Upper lobe of right lung (tissue), 1 donor: Measurements from ENCODE around the gene SPNS3. TPM values are rescaled to one million over a fixed set of nuclear protein-coding genes. Genes with fewer than 3 reads are reported as not detected.

Source experiments
- ATAC-seq: fragments of 200-7000 bp; cut with Tn5 transposase; one replicate; pipeline ENCODE4 v1.9.1; 2020; ENCODE audit warnings: mild to moderate bottlenecking, moderate library complexity
- DNase-seq: peaks from one replicate; pipeline ENCODE4 v3.0.0-alpha.2; 2020
- H3K27ac ChIP-seq: fragments of 200-600 bp; one replicate; pipeline ENCODE4 v1.8.0; 2022
- H3K27me3 ChIP-seq: fragments of 200-600 bp; one replicate; pipeline ENCODE4 v1.8.0; 2022; ENCODE audit warnings: mild to moderate bottlenecking
- H3K36me3 ChIP-seq: fragments of 200-600 bp; one replicate; pipeline ENCODE4 v1.8.0; 2022
- H3K4me1 ChIP-seq: fragments of 200-600 bp; one replicate; pipeline ENCODE4 v1.8.0; 2022
- H3K4me3 ChIP-seq: fragments of 200-600 bp; one replicate; pipeline ENCODE4 v1.8.0; 2022; ENCODE audit warnings: mild to moderate bottlenecking
- H3K9me3 ChIP-seq: fragments of 200-600 bp; one replicate; pipeline ENCODE4 v1.8.0; 2022
- intact Hi-C: fragments of 100-400 bp; cut with DNase I; formaldehyde crosslinking; loops from one replicate; pipeline ENCODE4 v1.11.0; 2022
- total RNA-seq: library from RNA; stranded (reverse); fragmentation: NEBNext Ultra II Directional; extraction: Animal tissue kit (Norgen Biotek cat#: 25700); gene quantifications from one replicate; pipeline ENCODE4 v1.2.1, GENCODE V29; 2021
- TF ChIP-seq, protein P1 (sequence below): fragments of 200-600 bp; IDR thresholded peaks from one replicate; pipeline ENCODE4 v1.8.0; 2022; ENCODE audit warnings: antibody characterized with exemption
- donor health status: DM: no; HTN: yes; CAD: no; lungs with severe emphysema.

SPNS3 gene
- total RNA-seq, 1 donor from 2014 or later: 0.87 TPM

DNA sequence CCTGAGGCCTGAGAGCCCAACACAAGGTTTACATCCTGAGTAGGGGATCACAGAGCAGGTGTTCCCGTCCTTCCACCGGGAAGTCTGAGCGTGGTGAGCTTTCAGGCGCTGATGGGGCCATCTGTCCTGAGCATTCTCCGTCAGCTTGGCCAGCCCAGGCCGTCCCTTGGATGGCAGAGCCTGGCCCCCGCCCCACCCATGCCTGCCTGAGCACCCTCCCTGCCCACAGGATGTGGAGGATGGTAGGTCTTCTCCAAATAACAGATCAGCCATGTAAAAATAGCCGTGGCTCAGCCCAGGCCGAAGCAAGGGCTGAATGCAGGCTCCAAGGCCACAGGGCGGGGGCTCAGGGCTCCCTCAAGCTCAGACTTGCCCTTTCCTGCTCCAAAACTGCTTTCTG, 85.2 kb downstream of the SPNS3 start:
- Histone ChIP-seq H3K27ac (peak overlapping the region; percentile 75), H3K4me1 (peaks cover 64% of the 10 kb centered on the region), H3K4me3 (no peak overlapping the region), H3K27me3 (no peaks in the 10 kb centered on the region), H3K36me3 (no peaks in the 10 kb centered on the region), H3K9me3 (no peaks in the 10 kb centered on the region)
- TF ChIP-seq, protein P1, sequence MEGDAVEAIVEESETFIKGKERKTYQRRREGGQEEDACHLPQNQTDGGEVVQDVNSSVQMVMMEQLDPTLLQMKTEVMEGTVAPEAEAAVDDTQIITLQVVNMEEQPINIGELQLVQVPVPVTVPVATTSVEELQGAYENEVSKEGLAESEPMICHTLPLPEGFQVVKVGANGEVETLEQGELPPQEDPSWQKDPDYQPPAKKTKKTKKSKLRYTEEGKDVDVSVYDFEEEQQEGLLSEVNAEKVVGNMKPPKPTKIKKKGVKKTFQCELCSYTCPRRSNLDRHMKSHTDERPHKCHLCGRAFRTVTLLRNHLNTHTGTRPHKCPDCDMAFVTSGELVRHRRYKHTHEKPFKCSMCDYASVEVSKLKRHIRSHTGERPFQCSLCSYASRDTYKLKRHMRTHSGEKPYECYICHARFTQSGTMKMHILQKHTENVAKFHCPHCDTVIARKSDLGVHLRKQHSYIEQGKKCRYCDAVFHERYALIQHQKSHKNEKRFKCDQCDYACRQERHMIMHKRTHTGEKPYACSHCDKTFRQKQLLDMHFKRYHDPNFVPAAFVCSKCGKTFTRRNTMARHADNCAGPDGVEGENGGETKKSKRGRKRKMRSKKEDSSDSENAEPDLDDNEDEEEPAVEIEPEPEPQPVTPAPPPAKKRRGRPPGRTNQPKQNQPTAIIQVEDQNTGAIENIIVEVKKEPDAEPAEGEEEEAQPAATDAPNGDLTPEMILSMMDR: no peak
- DNase-seq: no peak
- intact Hi-C loops: no loop called here
- ATAC-seq: peak; percentile 0

DNA sequence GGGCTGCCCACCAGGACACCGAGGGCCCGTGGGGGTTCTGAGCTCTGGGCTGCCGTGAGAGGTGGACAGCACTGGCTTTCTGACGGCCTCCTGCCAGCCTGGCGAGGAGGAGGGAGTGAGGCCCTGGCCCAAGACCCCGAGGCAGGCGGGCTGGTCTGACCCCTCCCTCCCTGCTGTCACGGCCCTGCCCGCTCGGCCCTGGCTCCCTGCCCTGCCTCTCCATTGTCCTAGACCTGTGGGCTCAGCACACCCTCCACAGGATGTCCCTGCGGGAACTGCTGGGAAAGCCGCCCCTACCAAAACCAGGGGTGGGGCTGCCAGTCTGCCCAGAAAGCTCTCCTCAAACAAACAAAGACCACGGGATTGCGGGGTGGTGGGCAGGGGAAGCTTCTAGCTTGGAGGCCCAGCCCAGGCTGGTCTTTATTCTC, 85.6 kb downstream of the SPNS3 start:
- peak; percentile 66 for ATAC-seq
- peaks cover 61% of the 10 kb centered on the region for H3K4me1 ChIP-seq
- intact Hi-C loops: no loop called here
- H3K4me3 ChIP-seq: no peak overlapping the region
- H3K27ac ChIP-seq: peak overlapping the region; percentile 75
- H3K36me3 ChIP-seq: no peaks in the 10 kb centered on the region
- TF ChIP-seq, protein P1: no peak
- no peaks in the 10 kb centered on the region for H3K27me3 ChIP-seq
- peak; percentile 89 for DNase-seq
- H3K9me3 ChIP-seq: no peaks in the 10 kb centered on the region

DNA sequence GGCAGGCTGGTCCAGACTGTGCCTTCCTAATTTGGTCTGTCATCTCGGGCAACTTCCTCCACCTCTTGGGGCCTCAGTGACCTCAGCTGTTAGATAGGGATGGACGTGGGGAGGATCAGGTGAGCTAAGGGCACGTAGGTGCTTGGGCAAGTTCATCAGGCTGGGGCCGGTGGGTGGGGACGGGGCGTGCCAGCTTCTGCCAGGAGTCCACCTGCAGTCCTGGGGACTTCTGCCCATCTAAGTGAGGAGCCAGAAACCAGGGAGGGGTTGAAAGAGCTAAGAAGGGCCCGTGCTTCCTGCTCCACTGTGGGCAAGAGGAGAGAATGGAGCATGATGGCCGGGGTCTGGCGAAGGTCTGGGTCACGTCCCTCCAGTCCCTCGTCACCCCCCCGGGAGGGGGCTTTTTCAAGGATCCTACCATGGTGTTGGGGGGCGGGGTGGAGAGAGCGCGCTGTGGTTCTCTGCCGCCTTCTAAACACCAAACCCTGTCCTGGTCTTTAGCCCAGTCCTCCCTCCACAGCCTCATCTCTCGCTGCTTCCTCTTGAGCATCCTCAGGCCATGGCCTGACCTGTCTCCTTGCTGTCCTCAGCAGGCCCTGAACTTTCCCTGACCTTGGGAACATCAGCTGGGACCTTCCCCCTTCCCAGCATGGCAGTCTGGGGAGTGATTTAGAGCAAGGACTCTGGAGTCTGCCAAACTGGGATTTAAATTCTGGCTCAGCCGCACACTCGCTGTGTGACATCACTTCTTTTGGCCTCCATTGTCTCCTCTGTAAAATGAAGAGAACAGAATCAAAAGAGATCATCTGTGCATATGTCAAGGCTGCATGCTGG, 86.5 kb downstream of the SPNS3 start:
- H3K9me3 ChIP-seq: no peaks in the 10 kb centered on the region
- no peaks in the 10 kb centered on the region for H3K27me3 ChIP-seq
- DNase-seq: no peak
- peak overlapping the region; percentile 75 for H3K27ac ChIP-seq
- H3K36me3 ChIP-seq: no peaks in the 10 kb centered on the region
- ATAC-seq: no peak
- intact Hi-C loops: no loop called here
- TF ChIP-seq, protein P1: no peak
- no peak overlapping the region for H3K4me3 ChIP-seq
- peaks cover 52% of the 10 kb centered on the region for H3K4me1 ChIP-seq

DNA sequence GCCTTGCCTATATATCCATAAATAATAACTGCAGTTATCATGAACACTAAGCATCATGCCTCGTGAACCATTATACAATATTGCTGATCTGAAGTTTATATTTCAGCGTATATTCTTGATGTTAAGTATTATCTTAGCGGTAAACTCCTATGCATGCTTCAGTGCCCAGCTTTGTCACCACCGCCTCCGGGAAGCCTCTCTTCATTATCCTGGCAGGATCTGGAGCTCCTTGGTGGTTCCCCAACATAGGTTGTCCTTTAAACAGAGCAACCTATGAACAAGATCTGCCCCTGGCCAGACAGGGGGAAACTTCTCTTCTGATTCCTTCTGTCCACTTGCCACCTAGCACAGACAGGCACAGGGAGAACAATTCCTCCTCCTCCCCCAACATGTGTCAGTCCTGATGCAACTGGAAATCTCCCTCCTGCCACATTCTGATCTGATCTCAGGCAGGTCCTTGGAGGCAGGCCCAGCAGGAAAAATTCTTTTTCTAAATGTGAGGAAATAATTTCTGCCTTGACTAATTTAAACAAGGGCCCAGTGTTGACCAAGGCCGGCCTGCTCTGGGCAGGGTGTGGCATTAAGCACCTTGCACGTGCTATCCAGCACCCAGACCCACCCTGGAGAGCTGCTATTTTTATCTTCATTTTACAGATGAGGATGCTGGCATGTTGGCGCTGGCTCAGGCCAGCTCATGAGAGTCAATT, 87.3 kb downstream of the SPNS3 start:
- no peaks in the 10 kb centered on the region for H3K27me3 ChIP-seq
- H3K4me1 ChIP-seq: peaks cover 45% of the 10 kb centered on the region
- no peaks in the 10 kb centered on the region for H3K36me3 ChIP-seq
- TF ChIP-seq, protein P1: no peak
- no peaks in the 10 kb centered on the region for H3K9me3 ChIP-seq
- ATAC-seq (peak; percentile 85), DNase-seq (peak; percentile 87)
- intact Hi-C loops: no loop called here
- no peak overlapping the region for H3K4me3 ChIP-seq
- H3K27ac ChIP-seq: peak overlapping the region; percentile 75

DNA sequence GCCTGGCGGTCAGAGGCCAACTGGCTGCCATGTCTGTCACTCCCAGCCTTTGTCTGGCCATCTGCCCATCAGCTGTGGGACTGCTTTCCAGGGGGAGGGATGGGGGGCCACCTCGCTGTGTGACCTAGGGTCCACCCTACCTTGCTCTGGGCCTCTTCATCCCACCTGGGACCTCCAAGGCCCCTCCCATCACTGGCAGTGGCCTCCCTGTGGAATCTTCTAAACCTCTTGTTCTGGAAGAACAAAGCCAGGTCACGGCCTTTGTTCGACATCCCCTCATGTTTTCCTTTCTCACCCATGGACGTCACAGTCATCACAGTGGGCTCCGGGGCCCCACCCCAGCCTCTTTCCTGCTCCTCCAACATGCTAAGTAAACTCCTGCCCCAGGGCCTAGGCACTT, 88.9 kb downstream of the SPNS3 start:
- no peaks in the 10 kb centered on the region for H3K9me3 ChIP-seq
- TF ChIP-seq, protein P1: no peak
- peak overlapping the region; percentile 75 for H3K27ac ChIP-seq
- H3K27me3 ChIP-seq: no peaks in the 10 kb centered on the region
- no peak overlapping the region for H3K4me3 ChIP-seq
- H3K4me1 ChIP-seq: peaks cover 39% of the 10 kb centered on the region
- H3K36me3 ChIP-seq: no peaks in the 10 kb centered on the region
- intact Hi-C loops: no loop called here
- DNase-seq (no peak), ATAC-seq (no peak)
